Measurements from ENCODE around the gene ACOX2. TPM values are rescaled to one million over a fixed set of nuclear protein-coding genes. Genes with fewer than 3 reads are reported as not detected.

ACOX2 gene
- total and polyA plus RNA-seq, 2 of the 8 experiments (the other 6 are each of a cell fraction or from before 2014, with no cell fraction given) = 3.2 to 9.2 TPM

GRCh38 chr3:58469096-58469495 lies 67.9 kb downstream of the ACOX2 start:
- POLR2A ChIA-PET (ENCODE audit: partially characterized antibody) = interaction anchor here (1.7 kb wide), 1 partner anchor 35 kb away, joined by 5 read pairs; no protein-coding TSS in a partner anchor
- no peaks in the 10 kb centered on the region for H3K23me2 ChIP-seq (ENCODE audit: low read depth, low read length)
- H3K18ac ChIP-seq (ENCODE audit: extremely low read depth, low read length) = no peak overlapping the region
- peaks cover 0 to 7% (median 4%) of the 10 kb centered on the region in 4 experiments; a peak in 4 of 7 replicates for H3K4me1 ChIP-seq (replicated peaks in 1 of 4; ENCODE audit: control insufficient read depth in 3 of 4, insufficient read depth in 4 of 4, low read length in 3 of 4)
- no peak overlapping the region for H3K56ac ChIP-seq (replicated peaks; ENCODE audit: insufficient read length, low read depth, low read length)
- CTCF ChIA-PET (ENCODE audit: partially characterized antibody) = interaction anchor here (1.0 to 1.2 kb wide), 2 partner anchors 35 to 42 kb away, joined by 3 to 4 read pairs; no protein-coding TSS in a partner anchor
- no peak overlapping the region for H3K4me3 ChIP-seq (ENCODE audit: extremely low read depth in 1 of 4, insufficient read depth in 2 of 4, low read depth in 3 of 4, low read length in 4 of 4)
- no peak overlapping the region for H4K91ac ChIP-seq (replicated peaks; ENCODE audit: insufficient read length, low read length)
- no peak overlapping the region for H4K5ac ChIP-seq (ENCODE audit: insufficient read length, low read depth, low read length)
- H2BK12ac ChIP-seq (ENCODE audit: low read depth, low read length) = no peak overlapping the region
- H3K79me1 ChIP-seq (ENCODE audit: low read depth, low read length) = no peaks in the 10 kb centered on the region
- no peak for FAIRE-seq
- H3K9ac ChIP-seq (replicated peaks in 1 of 4; ENCODE audit: extremely low read depth in 1 of 4, low read depth in 3 of 4, low read length in 3 of 4) = no peak overlapping the region
- no peak overlapping the region for H2AFZ ChIP-seq (ENCODE audit: low read length)
- TF ChIP-seq SIN3A (conservative IDR thresholded peaks at IDR 0.05 in 1 of 2, IDR thresholded peaks at IDR 0.05 in 1 of 2; ENCODE audit: low read depth in 1 of 2, low read length in 2 of 2) (no peak), E2F6 (IDR thresholded peaks at IDR 0.05) (no peak), PHF8 (conservative IDR thresholded peaks at IDR 0.05; ENCODE audit: low read depth, low read length) (no peak), CREB1 (IDR thresholded peaks at IDR 0.05) (no peak)
- H2BK15ac ChIP-seq (ENCODE audit: low read length) = no peak overlapping the region
- no peak overlapping the region for H4K8ac ChIP-seq (ENCODE audit: extremely low read depth, insufficient read depth, low read length)
- H2AK5ac ChIP-seq (ENCODE audit: low read depth, low read length) = no peak overlapping the region
- H4K20me1 ChIP-seq (replicated peaks in 1 of 2; ENCODE audit: control insufficient read depth in 1 of 2, insufficient read depth in 2 of 2, low read length in 2 of 2) = no peaks in the 10 kb centered on the region
- no peak overlapping the region for H3K14ac ChIP-seq (ENCODE audit: insufficient read length)
- H3K4me2 ChIP-seq (ENCODE audit: insufficient read depth in 1 of 2, low read depth in 2 of 2, low read length in 2 of 2) = no peak overlapping the region
- H3K79me2 ChIP-seq (ENCODE audit: control insufficient read depth in 1 of 2, insufficient read depth in 2 of 2, low read length in 2 of 2) = no peaks in the 10 kb centered on the region
- H3K27ac ChIP-seq (ENCODE audit: low read depth, low read length) = no peak overlapping the region
- 91% methylated on average over 4 of the region's 4 CpGs; no CpG with 5 or more reads in 1 of the 2 experiments for WGBS, 2 experiments (ENCODE audit: extremely low coverage in 1 of 2, insufficient coverage in 1 of 2, insufficient read length in 1 of 2, insufficient replicate concordance in 2 of 2, low coverage in 1 of 2, low lambda C conversion rate in 2 of 2, missing lambda C conversion rate in 1 of 2)
- H3K36me3 ChIP-seq (ENCODE audit: control insufficient read depth in 2 of 4, insufficient read depth in 4 of 4, low read length in 3 of 4) = no peaks in the 10 kb centered on the region
- H2BK120ac ChIP-seq (replicated peaks; ENCODE audit: low read depth, low read length) = no peak overlapping the region
- H3K27me3 ChIP-seq (replicated peaks in 1 of 4; ENCODE audit: control insufficient read depth in 3 of 4, extremely low read depth in 1 of 4, insufficient read depth in 3 of 4, low read length in 3 of 4) = no peaks in the 10 kb centered on the region
- H3K4ac ChIP-seq (replicated peaks; ENCODE audit: insufficient read length, low read depth, low read length) = no peak overlapping the region
- DNase-seq (ENCODE audit: low read depth in 1 of 2, low spot score in 2 of 2) = no peak
- H2BK20ac ChIP-seq (ENCODE audit: low read length) = no peak overlapping the region
- H3K23ac ChIP-seq (ENCODE audit: insufficient read length) = no peak overlapping the region
- no peaks in the 10 kb centered on the region for H3K9me3 ChIP-seq (ENCODE audit: insufficient read depth in 2 of 2, low read depth in 1 of 2, low read length in 1 of 2)
- no peak overlapping the region for H2BK5ac ChIP-seq (ENCODE audit: low read depth, low read length)

All from H1 (cell line).